ENCODE measurements around the gene KATNAL2.

GRCh38 chr18:46891742-46892214 lies 25.6 kb upstream of the KATNAL2 start:
- TF ChIP-seq POLR2A (IDR thresholded peaks at IDR 0.05; ENCODE audit: low read depth, low read length) = no peak
- no peak for TF ChIP-seq POLR2AphosphoS5 (IDR thresholded peaks at IDR 0.05; ENCODE audit: low read depth, low read length)
- TF ChIP-seq TAF1 (IDR thresholded peaks at IDR 0.05; ENCODE audit: low read depth, low read length) = no peak
- peak; percentile 66 for TF ChIP-seq SPI1 (IDR thresholded peaks at IDR 0.05; ENCODE audit: low read depth, low read length)
- peak; percentile 85 for TF ChIP-seq POU2F2 (IDR thresholded peaks at IDR 0.05; ENCODE audit: low read depth, low read length)
